PC-3 (cell line): ENCODE measurements around the gene GFOD1. TPM values are rescaled to one million over a fixed set of nuclear protein-coding genes. Genes with fewer than 3 reads are reported as not detected.
A peak's percentile ranks its signal among the peaks of the same experiment; 100 is the strongest.

ENCODE experiments used
- ATAC-seq: fragments of 200-7000 bp; cut with Tn5 transposase; 2 replicates; pipeline ENCODE4 v1.9.1; 2020; ENCODE audit warnings: mild to moderate bottlenecking, moderate library complexity
- BruUV-seq: library from RNA; stranded (reverse); fragments of 400-500 nt; replicated peaks from 2 replicates; lab custom pipeline; 2021; lab: Mats Ljungman, UMichigan
- CTCF ChIA-PET: fragments of 300-600 bp; sonication (Branson Sonifier 250); formaldehyde crosslinking; loops from one replicate; lab custom pipeline; 2022; ENCODE audit warnings: antibody characterized with exemption; lab: Charles Lee
- POLR2A ChIA-PET: fragments of 300-600 bp; sonication (Branson Sonifier 250); formaldehyde crosslinking; loops from one replicate; lab custom pipeline; 2022; ENCODE audit warnings: antibody characterized with exemption; ENCODE audit not compliant: unreplicated experiment; lab: Charles Lee
- DNase-seq: peaks from one replicate; pipeline ENCODE4 v3.0.0-alpha.2; 2015
- H2AFZ ChIP-seq: fragments of 300-600 bp; sonication (generic); 2 replicates; pipeline ENCODE4 v1.6.0; 2016; ENCODE audit warnings: antibody characterized with exemption, low read length
- H3F3A ChIP-seq: fragments of 300-600 bp; sonication (generic); one replicate; pipeline ENCODE4 v1.6.0; 2017; ENCODE audit warnings: antibody characterized with exemption, low read length, control low read depth, mild to moderate bottlenecking; ENCODE audit not compliant: unreplicated experiment
- H3K27ac ChIP-seq: fragments of 300-600 bp; sonication (generic); 2 replicates; pipeline ENCODE4 v1.5.1; 2016; ENCODE audit warnings: mild to moderate bottlenecking, low read length
- H3K27me3 ChIP-seq: fragments of 300-600 bp; sonication (generic); 2 replicates; pipeline ENCODE4 v1.6.1; 2016; ENCODE audit warnings: low read length, mixed read lengths
- H3K36me3 ChIP-seq: fragments of 300-600 bp; sonication (generic); 2 replicates; pipeline ENCODE4 v1.6.1; 2016; ENCODE audit warnings: low read depth, mixed run types, low read length, mixed read lengths
- H3K4me1 ChIP-seq: fragments of 300-600 bp; sonication (generic); 2 replicates; pipeline ENCODE4 v1.5.1; 2016; ENCODE audit warnings: low read length; ENCODE audit not compliant: insufficient read depth
- H3K4me2 ChIP-seq: fragments of 300-600 bp; sonication (generic); 2 replicates; pipeline ENCODE4 v1.6.0; 2016; ENCODE audit warnings: low read length
- H3K4me3 ChIP-seq: fragments of 300-600 bp; sonication (generic); 2 replicates; pipeline ENCODE4 v1.5.1; 2016; ENCODE audit warnings: mild to moderate bottlenecking, low read length, mixed read lengths
- H3K79me2 ChIP-seq: fragments of 300-600 bp; sonication (generic); 2 replicates; pipeline ENCODE4 v1.6.1; 2017; ENCODE audit warnings: low read length, mixed read lengths
- H3K9ac ChIP-seq: fragments of 300-600 bp; sonication (generic); 2 replicates; pipeline ENCODE4 v1.6.0; 2016; ENCODE audit warnings: mild to moderate bottlenecking, low read length
- H3K9me2 ChIP-seq: fragments of 300-600 bp; sonication (generic); replicated peaks from 2 replicates; pipeline ENCODE4 v1.6.1; 2016; ENCODE audit warnings: mixed run types, low read length, mixed read lengths
- H3K9me3 ChIP-seq: fragments of 300-600 bp; sonication (generic); 2 replicates; pipeline ENCODE4 v1.6.1; 2016; ENCODE audit warnings: low read length, mixed read lengths
- H4K20me1 ChIP-seq: fragments of 300-600 bp; sonication (generic); 2 replicates; pipeline ENCODE4 v1.6.1; 2016; ENCODE audit warnings: low read length, mixed read lengths
- CTCF ChIP-seq: fragments of 300-600 bp; sonication (generic); conservative IDR thresholded peaks from 2 replicates; pipeline ENCODE4 v1.5.1; 2017; ENCODE audit warnings: antibody characterized with exemption, low read depth, mild to moderate bottlenecking, low read length
- EZH2 ChIP-seq: fragments of 300-600 bp; sonication (generic); IDR thresholded peaks from one replicate; pipeline ENCODE4 v1.6.1; 2017; ENCODE audit warnings: antibody characterized with exemption, mild to moderate bottlenecking, low read length; ENCODE audit not compliant: unreplicated experiment
- EZH2phosphoT487 ChIP-seq: fragments of 300-600 bp; sonication (generic); IDR thresholded peaks from 2 replicates; pipeline ENCODE4 v1.6.1; 2018; ENCODE audit warnings: mild to moderate bottlenecking, antibody characterized with exemption, low read length, borderline replicate concordance
- intact Hi-C: fragments of 100-400 bp; cut with micrococcal nuclease; formaldehyde crosslinking; loops from 2 replicates; pipeline ENCODE4 v1.9.0; 2023
- total RNA-seq: library from RNA; depleted of rRNA; stranded (reverse); fragments of >200 nt; gene quantifications from 2 replicates; pipeline ENCODE4 v1.2.3, GENCODE V29; 2014

The GFOD1 gene
- total RNA-seq, 1 experiment from 2014 or later, result 16.0 TPM

GRCh38 chr6:13500264-13500663, 12.9 kb upstream of the GFOD1 start:
- ATAC-seq, result peak; percentile 50
- TF ChIP-seq CTCF, result no peak
- TF ChIP-seq EZH2, result no peak
- TF ChIP-seq EZH2phosphoT487, result no peak

GRCh38 chr6:13496513-13497190, 9.3 kb upstream of the GFOD1 start:
- Histone ChIP-seq H3K36me3 (no peaks in the 10 kb centered on the region), H3K9ac (no peak overlapping the region), H3K4me1 (peaks cover 13% of the 10 kb centered on the region), H2AFZ (no peak overlapping the region), H3K4me3 (no peak overlapping the region), H3K9me3 (no peaks in the 10 kb centered on the region), H3K4me2 (peak overlapping the region; percentile 47), H3K27ac (no peak overlapping the region), H3K9me2 (no peaks in the 10 kb centered on the region), H3K79me2 (no peaks in the 10 kb centered on the region), H3K27me3 (no peaks in the 10 kb centered on the region), H3F3A (no peaks in the 10 kb centered on the region), H4K20me1 (no peaks in the 10 kb centered on the region)
- intact Hi-C loops, result no loop called here
- DNase-seq (peak; percentile 57), ATAC-seq (no peak; the same call in none of the 2 replicates)
- no TSS peak for BruUV-seq
- ChIA-PET POLR2A (interaction anchor here (0.7 kb wide), 1 partner anchor 12 kb away, joined by 5 read pairs; no protein-coding TSS in a partner anchor), CTCF (no interaction called here)
- TF ChIP-seq CTCF (no peak), EZH2phosphoT487 (no peak), EZH2 (no peak)

More at GRCh38 chr6:13500264-13500663, 12.9 kb upstream of the GFOD1 start:
- intact Hi-C loops, result no loop called here
- Histone ChIP-seq H3K9me2 (no peaks in the 10 kb centered on the region), H3F3A (no peaks in the 10 kb centered on the region), H3K27me3 (no peaks in the 10 kb centered on the region), H3K36me3 (no peaks in the 10 kb centered on the region), H3K9ac (no peak overlapping the region), H3K4me2 (no peak overlapping the region), H4K20me1 (no peaks in the 10 kb centered on the region), H3K9me3 (no peaks in the 10 kb centered on the region), H2AFZ (no peak overlapping the region), H3K4me3 (no peak overlapping the region), H3K4me1 (peaks cover 18% of the 10 kb centered on the region), H3K27ac (no peak overlapping the region), H3K79me2 (no peaks in the 10 kb centered on the region)
- CTCF ChIA-PET, result no interaction called here
- DNase-seq, result peak; percentile 49
- POLR2A ChIA-PET, result no interaction called here
- BruUV-seq, result no TSS peak

GRCh38 chr6:13495818-13496217, 8.4 kb upstream of the GFOD1 start:
- no peaks in the 10 kb centered on the region for H4K20me1 ChIP-seq
- no peaks in the 10 kb centered on the region for H3K79me2 ChIP-seq
- H3K9ac ChIP-seq, result no peak overlapping the region
- no peak for TF ChIP-seq CTCF
- no peak for TF ChIP-seq EZH2
- TF ChIP-seq EZH2phosphoT487, result no peak
- H3K4me3 ChIP-seq, result no peak overlapping the region
- no TSS peak for BruUV-seq
- ATAC-seq (no peak), DNase-seq (no peak)
- CTCF ChIA-PET, result no interaction called here
- H3K4me2 ChIP-seq, result no peak overlapping the region
- H3K27me3 ChIP-seq, result no peaks in the 10 kb centered on the region
- H3F3A ChIP-seq, result no peaks in the 10 kb centered on the region
- no peaks in the 10 kb centered on the region for H3K36me3 ChIP-seq
- peaks cover 13% of the 10 kb centered on the region for H3K4me1 ChIP-seq
- no peaks in the 10 kb centered on the region for H3K9me2 ChIP-seq
- intact Hi-C loops, result no loop called here
- POLR2A ChIA-PET, result interaction anchor here (0.7 kb wide), 1 partner anchor 13 kb away, joined by 5 read pairs; no protein-coding TSS in a partner anchor
- H2AFZ ChIP-seq, result no peak overlapping the region; the same call in 1 of the 2 replicates
- H3K27ac ChIP-seq, result no peak overlapping the region
- no peaks in the 10 kb centered on the region for H3K9me3 ChIP-seq
